Measurements from ENCODE around the gene PAQR8. TPM values are rescaled to one million over a fixed set of nuclear protein-coding genes. Genes with fewer than 3 reads are reported as not detected.

Gene PAQR8
- total RNA-seq, 1 donor from 2014 or later: 1.5 TPM

GRCh38 chr6:52415917-52416628, 54.1 kb downstream of the PAQR8 start:
- no peak overlapping the region for H3K27ac ChIP-seq (ENCODE audit: low read depth, low read length)
- Mint-ChIP-seq H3K9me3 (ENCODE audit: unreplicated experiment) (no peaks in the 10 kb centered on the region), H3K27me3 (ENCODE audit: low read depth, unreplicated experiment) (no peaks in the 10 kb centered on the region), H3K4me1 (ENCODE audit: low read depth, unreplicated experiment) (peaks cover 39% of the 10 kb centered on the region), H3K27ac (ENCODE audit: unreplicated experiment) (no peak overlapping the region), H3K36me3 (ENCODE audit: low read depth, unreplicated experiment) (no peaks in the 10 kb centered on the region), H3K4me3 (ENCODE audit: unreplicated experiment) (no peak overlapping the region)
- no peak overlapping the region for H3K9ac ChIP-seq (ENCODE audit: low read length)
- no peak overlapping the region for H3K4me3 ChIP-seq (ENCODE audit: insufficient read depth, low read depth, low read length)
- no peak overlapping the region for H3K4me2 ChIP-seq (ENCODE audit: low read length)
- no peaks in the 10 kb centered on the region for H4K20me1 ChIP-seq (ENCODE audit: insufficient read depth, low read length)
- H3K9me3 ChIP-seq (ENCODE audit: insufficient read depth, low read depth, low read length): no peaks in the 10 kb centered on the region
- H3K27me3 ChIP-seq (ENCODE audit: insufficient read depth, low read length): no peaks in the 10 kb centered on the region
- H3K36me3 ChIP-seq (ENCODE audit: insufficient read depth, low read length): no peaks in the 10 kb centered on the region
- DNase-seq (ENCODE audit: low read depth) (peak; percentile 20), FAIRE-seq (no peak)
- H2AFZ ChIP-seq (ENCODE audit: low read depth, low read length): no peak overlapping the region
- peaks cover 11% of the 10 kb centered on the region for H3K79me2 ChIP-seq (ENCODE audit: insufficient read depth, low read length)
- peaks cover 27% of the 10 kb centered on the region for H3K4me1 ChIP-seq (ENCODE audit: insufficient read depth, low read length)
- TF ChIP-seq, protein P1, sequence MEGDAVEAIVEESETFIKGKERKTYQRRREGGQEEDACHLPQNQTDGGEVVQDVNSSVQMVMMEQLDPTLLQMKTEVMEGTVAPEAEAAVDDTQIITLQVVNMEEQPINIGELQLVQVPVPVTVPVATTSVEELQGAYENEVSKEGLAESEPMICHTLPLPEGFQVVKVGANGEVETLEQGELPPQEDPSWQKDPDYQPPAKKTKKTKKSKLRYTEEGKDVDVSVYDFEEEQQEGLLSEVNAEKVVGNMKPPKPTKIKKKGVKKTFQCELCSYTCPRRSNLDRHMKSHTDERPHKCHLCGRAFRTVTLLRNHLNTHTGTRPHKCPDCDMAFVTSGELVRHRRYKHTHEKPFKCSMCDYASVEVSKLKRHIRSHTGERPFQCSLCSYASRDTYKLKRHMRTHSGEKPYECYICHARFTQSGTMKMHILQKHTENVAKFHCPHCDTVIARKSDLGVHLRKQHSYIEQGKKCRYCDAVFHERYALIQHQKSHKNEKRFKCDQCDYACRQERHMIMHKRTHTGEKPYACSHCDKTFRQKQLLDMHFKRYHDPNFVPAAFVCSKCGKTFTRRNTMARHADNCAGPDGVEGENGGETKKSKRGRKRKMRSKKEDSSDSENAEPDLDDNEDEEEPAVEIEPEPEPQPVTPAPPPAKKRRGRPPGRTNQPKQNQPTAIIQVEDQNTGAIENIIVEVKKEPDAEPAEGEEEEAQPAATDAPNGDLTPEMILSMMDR (IDR thresholded peaks at IDR 0.05; ENCODE audit: insufficient read depth, low read depth, low read length): no peak
- TF ChIP-seq EZH2 (IDR thresholded peaks at IDR 0.05; ENCODE audit: insufficient read depth, low read length): no peak

GRCh38 chr6:52416629-52417151, 54.7 kb downstream of the PAQR8 start:
- DNase-seq (ENCODE audit: low read depth) (peak; percentile 61), FAIRE-seq (no peak)
- H3K36me3 Mint-ChIP-seq (ENCODE audit: low read depth, unreplicated experiment): no peaks in the 10 kb centered on the region
- H2AFZ ChIP-seq (ENCODE audit: low read depth, low read length): no peak overlapping the region
- peaks cover 33% of the 10 kb centered on the region for H3K4me1 Mint-ChIP-seq (ENCODE audit: low read depth, unreplicated experiment)
- peak overlapping the region; percentile 69 for H3K4me2 ChIP-seq (ENCODE audit: low read length)
- peak overlapping the region; percentile 82 for H3K27ac ChIP-seq (ENCODE audit: low read depth, low read length)
- TF ChIP-seq, protein P1 (IDR thresholded peaks at IDR 0.05; ENCODE audit: insufficient read depth, low read depth, low read length): peak; percentile 86
- no peak for TF ChIP-seq EZH2 (IDR thresholded peaks at IDR 0.05; ENCODE audit: insufficient read depth, low read length)
- H3K27me3 ChIP-seq (ENCODE audit: insufficient read depth, low read length): no peaks in the 10 kb centered on the region
- H3K9me3 Mint-ChIP-seq (ENCODE audit: unreplicated experiment): no peaks in the 10 kb centered on the region
- no peaks in the 10 kb centered on the region for H3K36me3 ChIP-seq (ENCODE audit: insufficient read depth, low read length)
- H3K4me3 Mint-ChIP-seq (ENCODE audit: unreplicated experiment): no peak overlapping the region
- no peak overlapping the region for H3K4me3 ChIP-seq (ENCODE audit: insufficient read depth, low read depth, low read length)
- H3K27ac Mint-ChIP-seq (ENCODE audit: unreplicated experiment): peak overlapping the region; percentile 38
- H3K4me1 ChIP-seq (ENCODE audit: insufficient read depth, low read length): peaks cover 27% of the 10 kb centered on the region
- H3K27me3 Mint-ChIP-seq (ENCODE audit: low read depth, unreplicated experiment): no peaks in the 10 kb centered on the region
- no peaks in the 10 kb centered on the region for H3K9me3 ChIP-seq (ENCODE audit: insufficient read depth, low read depth, low read length)
- H4K20me1 ChIP-seq (ENCODE audit: insufficient read depth, low read length): no peaks in the 10 kb centered on the region
- H3K9ac ChIP-seq (ENCODE audit: low read length): peak overlapping the region; percentile 52
- peaks cover 17% of the 10 kb centered on the region for H3K79me2 ChIP-seq (ENCODE audit: insufficient read depth, low read length)

DNA sequence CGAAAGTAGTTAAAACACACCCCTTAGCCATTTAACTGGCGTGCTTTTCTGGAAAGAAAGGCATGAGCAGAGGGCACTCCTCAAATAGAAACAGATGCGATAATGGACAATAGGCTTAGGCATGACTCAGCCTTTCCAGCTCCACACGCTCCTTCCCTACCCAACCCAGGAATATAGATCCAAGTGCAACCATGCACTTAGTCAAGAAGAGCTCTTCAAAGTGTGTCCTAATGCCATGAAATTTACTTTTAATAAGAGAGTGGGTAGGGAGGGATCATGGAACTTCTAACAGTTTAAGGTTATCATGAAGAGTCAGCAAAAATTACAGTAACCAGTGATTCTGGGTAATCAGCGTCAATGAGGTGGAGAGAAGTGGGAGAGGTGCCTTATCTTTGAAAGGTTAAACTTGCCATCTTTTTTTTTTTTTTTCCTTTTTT, 55.7 kb downstream of the PAQR8 start:
- Histone ChIP-seq H3K9me3 (ENCODE audit: insufficient read depth, low read depth, low read length) (no peaks in the 10 kb centered on the region), H3K4me2 (ENCODE audit: low read length) (peak overlapping the region; percentile 69), H3K27ac (ENCODE audit: low read depth, low read length) (peak overlapping the region; percentile 82), H3K4me1 (ENCODE audit: insufficient read depth, low read length) (peaks cover 27% of the 10 kb centered on the region), H3K79me2 (ENCODE audit: insufficient read depth, low read length) (peaks cover 22% of the 10 kb centered on the region), H3K4me3 (ENCODE audit: insufficient read depth, low read depth, low read length) (no peak overlapping the region), H3K9ac (ENCODE audit: low read length) (peak overlapping the region; percentile 52), H3K27me3 (ENCODE audit: insufficient read depth, low read length) (no peaks in the 10 kb centered on the region), H3K36me3 (ENCODE audit: insufficient read depth, low read length) (no peaks in the 10 kb centered on the region), H4K20me1 (ENCODE audit: insufficient read depth, low read length) (no peaks in the 10 kb centered on the region), H2AFZ (ENCODE audit: low read depth, low read length) (peak overlapping the region; percentile 32)
- Mint-ChIP-seq H3K4me3 (ENCODE audit: unreplicated experiment) (no peak overlapping the region), H3K4me1 (ENCODE audit: low read depth, unreplicated experiment) (peaks cover 28% of the 10 kb centered on the region), H3K27ac (ENCODE audit: unreplicated experiment) (peak overlapping the region; percentile 82), H3K27me3 (ENCODE audit: low read depth, unreplicated experiment) (no peaks in the 10 kb centered on the region), H3K36me3 (ENCODE audit: low read depth, unreplicated experiment) (no peaks in the 10 kb centered on the region), H3K9me3 (ENCODE audit: unreplicated experiment) (no peaks in the 10 kb centered on the region)
- FAIRE-seq (no peak), DNase-seq (ENCODE audit: low read depth) (peak; percentile 84)
- TF ChIP-seq, protein P1 (IDR thresholded peaks at IDR 0.05; ENCODE audit: insufficient read depth, low read depth, low read length): no peak
- no peak for TF ChIP-seq EZH2 (IDR thresholded peaks at IDR 0.05; ENCODE audit: insufficient read depth, low read length)
